ENCODE data around the gene APC.

DNA sequence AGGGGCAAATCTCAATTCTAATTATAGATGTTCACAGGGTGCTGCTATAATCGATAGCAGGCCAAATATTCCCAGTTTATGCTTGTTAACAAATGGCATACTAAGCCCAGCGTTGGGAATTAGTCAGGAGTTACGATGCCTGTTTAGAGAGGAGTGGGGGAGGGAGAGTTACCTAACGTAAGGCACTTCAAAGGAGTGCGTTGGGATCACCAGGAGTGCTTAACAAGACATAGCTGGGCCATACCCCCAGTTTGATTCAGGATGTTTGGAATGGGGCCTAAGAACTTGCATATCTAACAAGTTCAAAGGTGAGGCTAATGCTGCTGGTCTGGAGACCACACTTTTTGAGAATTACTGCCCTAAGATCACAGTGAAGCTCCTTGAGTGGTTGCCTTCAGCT is 108.9 kb downstream of the APC start:
- TF ChIP-seq, protein P1, sequence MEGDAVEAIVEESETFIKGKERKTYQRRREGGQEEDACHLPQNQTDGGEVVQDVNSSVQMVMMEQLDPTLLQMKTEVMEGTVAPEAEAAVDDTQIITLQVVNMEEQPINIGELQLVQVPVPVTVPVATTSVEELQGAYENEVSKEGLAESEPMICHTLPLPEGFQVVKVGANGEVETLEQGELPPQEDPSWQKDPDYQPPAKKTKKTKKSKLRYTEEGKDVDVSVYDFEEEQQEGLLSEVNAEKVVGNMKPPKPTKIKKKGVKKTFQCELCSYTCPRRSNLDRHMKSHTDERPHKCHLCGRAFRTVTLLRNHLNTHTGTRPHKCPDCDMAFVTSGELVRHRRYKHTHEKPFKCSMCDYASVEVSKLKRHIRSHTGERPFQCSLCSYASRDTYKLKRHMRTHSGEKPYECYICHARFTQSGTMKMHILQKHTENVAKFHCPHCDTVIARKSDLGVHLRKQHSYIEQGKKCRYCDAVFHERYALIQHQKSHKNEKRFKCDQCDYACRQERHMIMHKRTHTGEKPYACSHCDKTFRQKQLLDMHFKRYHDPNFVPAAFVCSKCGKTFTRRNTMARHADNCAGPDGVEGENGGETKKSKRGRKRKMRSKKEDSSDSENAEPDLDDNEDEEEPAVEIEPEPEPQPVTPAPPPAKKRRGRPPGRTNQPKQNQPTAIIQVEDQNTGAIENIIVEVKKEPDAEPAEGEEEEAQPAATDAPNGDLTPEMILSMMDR (IDR thresholded peaks at IDR 0.05; ENCODE audit: low read depth, low read length): no peak
- no peak for TF ChIP-seq EZH2phosphoT487 (IDR thresholded peaks at IDR 0.05; ENCODE audit: low read depth)
